WTC11 (cell line): ENCODE data around the gene CD59.

Source experiments
- NR1H2 ChIP-seq: sonication (generic); formaldehyde crosslinking; IDR thresholded peaks from 2 replicates; pipeline ENCODE4 v1.9.0; 2021; ENCODE audit warnings: mild to moderate bottlenecking, moderate library complexity, missing genetic modification reagents
- OVOL2 ChIP-seq: fragments of 250-450 bp; sonication (Bioruptor Pico); IDR thresholded peaks from 2 replicates; pipeline ENCODE4 v1.9.0; 2021; ENCODE audit warnings: mild to moderate bottlenecking, borderline replicate concordance
- SOX15 ChIP-seq: fragments of 250-450 bp; sonication (Bioruptor Pico); IDR thresholded peaks from 2 replicates; pipeline ENCODE4 v1.9.0; 2021; ENCODE audit warnings: mild to moderate bottlenecking
- ZNF416 ChIP-seq: fragments of 250-450 bp; sonication (Bioruptor Pico); IDR thresholded peaks from 2 replicates; pipeline ENCODE4 v1.9.0; 2021; ENCODE audit warnings: mild to moderate bottlenecking, inconsistent platforms
- TF ChIP-seq, protein P1 (sequence below): fragments of 200-600 bp; IDR thresholded peaks from 2 replicates; pipeline ENCODE4 v1.8.0; 2022; ENCODE audit warnings: antibody characterized with exemption
- TF ChIP-seq, protein P2 (sequence below): sonication (generic); formaldehyde crosslinking; IDR thresholded peaks from 2 replicates; pipeline ENCODE4 v1.8.1; 2023; ENCODE audit warnings: mild to moderate bottlenecking, missing genetic modification reagents, borderline replicate concordance
- TF ChIP-seq, protein P3 (sequence below): sonication (generic); formaldehyde crosslinking; IDR thresholded peaks from 2 replicates; pipeline ENCODE4 v1.8.0; 2022; ENCODE audit warnings: mild to moderate bottlenecking, missing genetic modification reagents
- TF ChIP-seq, protein P4 (sequence below): fragments of 250-450 bp; sonication (Bioruptor Pico); IDR thresholded peaks from 2 replicates; pipeline ENCODE4 v1.9.0; 2021; ENCODE audit warnings: mild to moderate bottlenecking, borderline replicate concordance

DNA sequence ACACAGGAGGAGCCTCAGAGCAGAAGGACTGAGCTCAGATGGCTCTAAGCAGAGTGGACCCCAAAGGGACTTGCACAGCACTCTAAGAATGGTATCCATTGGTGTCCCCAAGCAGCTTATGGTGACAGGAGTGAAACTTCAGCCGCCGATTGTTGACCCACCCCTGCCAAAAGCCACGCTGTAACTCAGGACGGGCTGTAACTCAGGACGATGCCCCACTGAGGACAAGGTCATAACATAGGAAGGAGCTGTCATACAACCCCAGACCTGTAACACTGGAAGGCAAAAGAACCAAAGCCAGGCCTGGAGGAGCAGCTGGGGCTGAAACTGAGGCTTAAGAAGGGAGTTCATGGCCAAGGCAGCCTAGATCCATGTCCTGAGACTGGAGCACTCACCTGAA, 14.2 kb downstream of the CD59 start:
- TF ChIP-seq, protein P1, sequence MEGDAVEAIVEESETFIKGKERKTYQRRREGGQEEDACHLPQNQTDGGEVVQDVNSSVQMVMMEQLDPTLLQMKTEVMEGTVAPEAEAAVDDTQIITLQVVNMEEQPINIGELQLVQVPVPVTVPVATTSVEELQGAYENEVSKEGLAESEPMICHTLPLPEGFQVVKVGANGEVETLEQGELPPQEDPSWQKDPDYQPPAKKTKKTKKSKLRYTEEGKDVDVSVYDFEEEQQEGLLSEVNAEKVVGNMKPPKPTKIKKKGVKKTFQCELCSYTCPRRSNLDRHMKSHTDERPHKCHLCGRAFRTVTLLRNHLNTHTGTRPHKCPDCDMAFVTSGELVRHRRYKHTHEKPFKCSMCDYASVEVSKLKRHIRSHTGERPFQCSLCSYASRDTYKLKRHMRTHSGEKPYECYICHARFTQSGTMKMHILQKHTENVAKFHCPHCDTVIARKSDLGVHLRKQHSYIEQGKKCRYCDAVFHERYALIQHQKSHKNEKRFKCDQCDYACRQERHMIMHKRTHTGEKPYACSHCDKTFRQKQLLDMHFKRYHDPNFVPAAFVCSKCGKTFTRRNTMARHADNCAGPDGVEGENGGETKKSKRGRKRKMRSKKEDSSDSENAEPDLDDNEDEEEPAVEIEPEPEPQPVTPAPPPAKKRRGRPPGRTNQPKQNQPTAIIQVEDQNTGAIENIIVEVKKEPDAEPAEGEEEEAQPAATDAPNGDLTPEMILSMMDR = no peak
- TF ChIP-seq NR1H2 (CRISPR knock-in tag) = no peak
- TF ChIP-seq, protein P2, sequence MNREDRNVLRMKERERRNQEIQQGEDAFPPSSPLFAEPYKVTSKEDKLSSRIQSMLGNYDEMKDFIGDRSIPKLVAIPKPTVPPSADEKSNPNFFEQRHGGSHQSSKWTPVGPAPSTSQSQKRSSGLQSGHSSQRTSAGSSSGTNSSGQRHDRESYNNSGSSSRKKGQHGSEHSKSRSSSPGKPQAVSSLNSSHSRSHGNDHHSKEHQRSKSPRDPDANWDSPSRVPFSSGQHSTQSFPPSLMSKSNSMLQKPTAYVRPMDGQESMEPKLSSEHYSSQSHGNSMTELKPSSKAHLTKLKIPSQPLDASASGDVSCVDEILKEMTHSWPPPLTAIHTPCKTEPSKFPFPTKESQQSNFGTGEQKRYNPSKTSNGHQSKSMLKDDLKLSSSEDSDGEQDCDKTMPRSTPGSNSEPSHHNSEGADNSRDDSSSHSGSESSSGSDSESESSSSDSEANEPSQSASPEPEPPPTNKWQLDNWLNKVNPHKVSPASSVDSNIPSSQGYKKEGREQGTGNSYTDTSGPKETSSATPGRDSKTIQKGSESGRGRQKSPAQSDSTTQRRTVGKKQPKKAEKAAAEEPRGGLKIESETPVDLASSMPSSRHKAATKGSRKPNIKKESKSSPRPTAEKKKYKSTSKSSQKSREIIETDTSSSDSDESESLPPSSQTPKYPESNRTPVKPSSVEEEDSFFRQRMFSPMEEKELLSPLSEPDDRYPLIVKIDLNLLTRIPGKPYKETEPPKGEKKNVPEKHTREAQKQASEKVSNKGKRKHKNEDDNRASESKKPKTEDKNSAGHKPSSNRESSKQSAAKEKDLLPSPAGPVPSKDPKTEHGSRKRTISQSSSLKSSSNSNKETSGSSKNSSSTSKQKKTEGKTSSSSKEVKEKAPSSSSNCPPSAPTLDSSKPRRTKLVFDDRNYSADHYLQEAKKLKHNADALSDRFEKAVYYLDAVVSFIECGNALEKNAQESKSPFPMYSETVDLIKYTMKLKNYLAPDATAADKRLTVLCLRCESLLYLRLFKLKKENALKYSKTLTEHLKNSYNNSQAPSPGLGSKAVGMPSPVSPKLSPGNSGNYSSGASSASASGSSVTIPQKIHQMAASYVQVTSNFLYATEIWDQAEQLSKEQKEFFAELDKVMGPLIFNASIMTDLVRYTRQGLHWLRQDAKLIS (CRISPR knock-in tag) = no peak
- no peak for TF ChIP-seq OVOL2 (CRISPR knock-in tag)
- TF ChIP-seq, protein P3, sequence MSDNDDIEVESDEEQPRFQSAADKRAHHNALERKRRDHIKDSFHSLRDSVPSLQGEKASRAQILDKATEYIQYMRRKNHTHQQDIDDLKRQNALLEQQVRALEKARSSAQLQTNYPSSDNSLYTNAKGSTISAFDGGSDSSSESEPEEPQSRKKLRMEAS (CRISPR knock-in tag) = no peak
- TF ChIP-seq, protein P4, sequence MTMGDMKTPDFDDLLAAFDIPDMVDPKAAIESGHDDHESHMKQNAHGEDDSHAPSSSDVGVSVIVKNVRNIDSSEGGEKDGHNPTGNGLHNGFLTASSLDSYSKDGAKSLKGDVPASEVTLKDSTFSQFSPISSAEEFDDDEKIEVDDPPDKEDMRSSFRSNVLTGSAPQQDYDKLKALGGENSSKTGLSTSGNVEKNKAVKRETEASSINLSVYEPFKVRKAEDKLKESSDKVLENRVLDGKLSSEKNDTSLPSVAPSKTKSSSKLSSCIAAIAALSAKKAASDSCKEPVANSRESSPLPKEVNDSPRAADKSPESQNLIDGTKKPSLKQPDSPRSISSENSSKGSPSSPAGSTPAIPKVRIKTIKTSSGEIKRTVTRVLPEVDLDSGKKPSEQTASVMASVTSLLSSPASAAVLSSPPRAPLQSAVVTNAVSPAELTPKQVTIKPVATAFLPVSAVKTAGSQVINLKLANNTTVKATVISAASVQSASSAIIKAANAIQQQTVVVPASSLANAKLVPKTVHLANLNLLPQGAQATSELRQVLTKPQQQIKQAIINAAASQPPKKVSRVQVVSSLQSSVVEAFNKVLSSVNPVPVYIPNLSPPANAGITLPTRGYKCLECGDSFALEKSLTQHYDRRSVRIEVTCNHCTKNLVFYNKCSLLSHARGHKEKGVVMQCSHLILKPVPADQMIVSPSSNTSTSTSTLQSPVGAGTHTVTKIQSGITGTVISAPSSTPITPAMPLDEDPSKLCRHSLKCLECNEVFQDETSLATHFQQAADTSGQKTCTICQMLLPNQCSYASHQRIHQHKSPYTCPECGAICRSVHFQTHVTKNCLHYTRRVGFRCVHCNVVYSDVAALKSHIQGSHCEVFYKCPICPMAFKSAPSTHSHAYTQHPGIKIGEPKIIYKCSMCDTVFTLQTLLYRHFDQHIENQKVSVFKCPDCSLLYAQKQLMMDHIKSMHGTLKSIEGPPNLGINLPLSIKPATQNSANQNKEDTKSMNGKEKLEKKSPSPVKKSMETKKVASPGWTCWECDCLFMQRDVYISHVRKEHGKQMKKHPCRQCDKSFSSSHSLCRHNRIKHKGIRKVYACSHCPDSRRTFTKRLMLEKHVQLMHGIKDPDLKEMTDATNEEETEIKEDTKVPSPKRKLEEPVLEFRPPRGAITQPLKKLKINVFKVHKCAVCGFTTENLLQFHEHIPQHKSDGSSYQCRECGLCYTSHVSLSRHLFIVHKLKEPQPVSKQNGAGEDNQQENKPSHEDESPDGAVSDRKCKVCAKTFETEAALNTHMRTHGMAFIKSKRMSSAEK (CRISPR knock-in tag) = no peak
- TF ChIP-seq SOX15 (CRISPR knock-in tag) = no peak
- TF ChIP-seq ZNF416 (CRISPR knock-in tag) = no peak
